ENCODE results near the gene FGR. TPM values are rescaled to one million over a fixed set of nuclear protein-coding genes. Genes with fewer than 3 reads are reported as not detected.

The FGR gene
- total and polyA plus RNA-seq, 2 of the 13 experiments (the other 11 are each of a cell fraction or from before 2014, with no cell fraction given), result not detected

DNA sequence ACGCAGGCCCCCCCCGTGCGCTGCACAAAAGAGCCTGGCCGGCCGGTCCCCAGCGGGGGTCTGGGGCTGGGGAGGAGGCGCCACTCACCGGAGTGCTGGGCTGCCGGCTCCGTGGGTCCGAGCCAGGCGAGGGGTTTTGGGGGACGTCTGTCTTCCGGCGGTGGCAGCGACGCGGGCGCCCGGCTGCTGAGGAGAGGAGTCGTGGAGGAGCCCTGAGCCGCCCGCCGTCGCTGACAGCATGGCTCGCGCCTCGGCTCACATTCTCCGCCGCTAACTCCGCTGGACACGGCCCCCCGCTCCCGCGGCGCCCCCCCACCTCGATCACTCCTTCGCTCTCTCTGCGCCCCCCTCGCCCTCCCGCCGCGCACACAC is 31.7 kb downstream of the FGR start (continued):
- peak; percentile 48; the same call in 1 of the 2 replicates for TF ChIP-seq KDM2A (CRISPR knock-in tag; IDR thresholded peaks at IDR 0.05; ENCODE audit: borderline replicate concordance, low read depth)
- TF ChIP-seq NFE2 (CRISPR knock-in tag; IDR thresholded peaks at IDR 0.05), result no peak
- no peak for TF ChIP-seq ZNF143 (CRISPR knock-in tag; IDR thresholded peaks at IDR 0.05)
- TF ChIP-seq, protein P1, sequence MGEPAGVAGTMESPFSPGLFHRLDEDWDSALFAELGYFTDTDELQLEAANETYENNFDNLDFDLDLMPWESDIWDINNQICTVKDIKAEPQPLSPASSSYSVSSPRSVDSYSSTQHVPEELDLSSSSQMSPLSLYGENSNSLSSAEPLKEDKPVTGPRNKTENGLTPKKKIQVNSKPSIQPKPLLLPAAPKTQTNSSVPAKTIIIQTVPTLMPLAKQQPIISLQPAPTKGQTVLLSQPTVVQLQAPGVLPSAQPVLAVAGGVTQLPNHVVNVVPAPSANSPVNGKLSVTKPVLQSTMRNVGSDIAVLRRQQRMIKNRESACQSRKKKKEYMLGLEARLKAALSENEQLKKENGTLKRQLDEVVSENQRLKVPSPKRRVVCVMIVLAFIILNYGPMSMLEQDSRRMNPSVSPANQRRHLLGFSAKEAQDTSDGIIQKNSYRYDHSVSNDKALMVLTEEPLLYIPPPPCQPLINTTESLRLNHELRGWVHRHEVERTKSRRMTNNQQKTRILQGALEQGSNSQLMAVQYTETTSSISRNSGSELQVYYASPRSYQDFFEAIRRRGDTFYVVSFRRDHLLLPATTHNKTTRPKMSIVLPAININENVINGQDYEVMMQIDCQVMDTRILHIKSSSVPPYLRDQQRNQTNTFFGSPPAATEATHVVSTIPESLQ (CRISPR knock-in tag; conservative IDR thresholded peaks at IDR 0.05), result no peak
- TF ChIP-seq SALL1 (CRISPR knock-in tag; IDR thresholded peaks at IDR 0.05), result peak; percentile 47
- TF ChIP-seq PATZ1 (CRISPR knock-in tag; IDR thresholded peaks at IDR 0.05), result peak; percentile 58; the same call in 1 of the 2 replicates
- no peak for TF ChIP-seq MEF2D (CRISPR knock-in tag; IDR thresholded peaks at IDR 0.05)
- TF ChIP-seq, protein P2, sequence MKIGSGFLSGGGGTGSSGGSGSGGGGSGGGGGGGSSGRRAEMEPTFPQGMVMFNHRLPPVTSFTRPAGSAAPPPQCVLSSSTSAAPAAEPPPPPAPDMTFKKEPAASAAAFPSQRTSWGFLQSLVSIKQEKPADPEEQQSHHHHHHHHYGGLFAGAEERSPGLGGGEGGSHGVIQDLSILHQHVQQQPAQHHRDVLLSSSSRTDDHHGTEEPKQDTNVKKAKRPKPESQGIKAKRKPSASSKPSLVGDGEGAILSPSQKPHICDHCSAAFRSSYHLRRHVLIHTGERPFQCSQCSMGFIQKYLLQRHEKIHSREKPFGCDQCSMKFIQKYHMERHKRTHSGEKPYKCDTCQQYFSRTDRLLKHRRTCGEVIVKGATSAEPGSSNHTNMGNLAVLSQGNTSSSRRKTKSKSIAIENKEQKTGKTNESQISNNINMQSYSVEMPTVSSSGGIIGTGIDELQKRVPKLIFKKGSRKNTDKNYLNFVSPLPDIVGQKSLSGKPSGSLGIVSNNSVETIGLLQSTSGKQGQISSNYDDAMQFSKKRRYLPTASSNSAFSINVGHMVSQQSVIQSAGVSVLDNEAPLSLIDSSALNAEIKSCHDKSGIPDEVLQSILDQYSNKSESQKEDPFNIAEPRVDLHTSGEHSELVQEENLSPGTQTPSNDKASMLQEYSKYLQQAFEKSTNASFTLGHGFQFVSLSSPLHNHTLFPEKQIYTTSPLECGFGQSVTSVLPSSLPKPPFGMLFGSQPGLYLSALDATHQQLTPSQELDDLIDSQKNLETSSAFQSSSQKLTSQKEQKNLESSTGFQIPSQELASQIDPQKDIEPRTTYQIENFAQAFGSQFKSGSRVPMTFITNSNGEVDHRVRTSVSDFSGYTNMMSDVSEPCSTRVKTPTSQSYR (CRISPR knock-in tag; IDR thresholded peaks at IDR 0.05; ENCODE audit: borderline replicate concordance), result no peak
- TF ChIP-seq ZNF615 (CRISPR knock-in tag; IDR thresholded peaks at IDR 0.05; ENCODE audit: borderline replicate concordance), result no peak
- no peak for TF ChIP-seq USF2 (IDR thresholded peaks at IDR 0.05; ENCODE audit: low read depth, low read length)
- TF ChIP-seq USF2 (CRISPR knock-in tag; IDR thresholded peaks at IDR 0.05; ENCODE audit: borderline replicate concordance), result no peak
- TF ChIP-seq SRSF9 (IDR thresholded peaks at IDR 0.05; ENCODE audit: borderline replicate concordance, insufficient read depth, low read depth, low read length, poor library complexity, severe bottlenecking), result no peak
- no peak for TF ChIP-seq ZNF737 (CRISPR knock-in tag; IDR thresholded peaks at IDR 0.05; ENCODE audit: borderline replicate concordance)
- TF ChIP-seq BRCA1 (CRISPR knock-in tag; IDR thresholded peaks at IDR 0.05), result no peak
- no peak for TF ChIP-seq HNF4G (IDR thresholded peaks at IDR 0.05; ENCODE audit: borderline replicate concordance, low read depth, low read length)
- no peak for TF ChIP-seq HNF4G (CRISPR knock-in tag; IDR thresholded peaks at IDR 0.05; ENCODE audit: borderline replicate concordance, low read depth)
- TF ChIP-seq ZMYM3 (CRISPR knock-in tag; IDR thresholded peaks at IDR 0.05), result no peak
- no peak for TF ChIP-seq PHF8 (CRISPR knock-in tag; IDR thresholded peaks at IDR 0.05)
- no peak for TF ChIP-seq BATF2 (CRISPR knock-in tag; IDR thresholded peaks at IDR 0.05)
- TF ChIP-seq, protein P3, sequence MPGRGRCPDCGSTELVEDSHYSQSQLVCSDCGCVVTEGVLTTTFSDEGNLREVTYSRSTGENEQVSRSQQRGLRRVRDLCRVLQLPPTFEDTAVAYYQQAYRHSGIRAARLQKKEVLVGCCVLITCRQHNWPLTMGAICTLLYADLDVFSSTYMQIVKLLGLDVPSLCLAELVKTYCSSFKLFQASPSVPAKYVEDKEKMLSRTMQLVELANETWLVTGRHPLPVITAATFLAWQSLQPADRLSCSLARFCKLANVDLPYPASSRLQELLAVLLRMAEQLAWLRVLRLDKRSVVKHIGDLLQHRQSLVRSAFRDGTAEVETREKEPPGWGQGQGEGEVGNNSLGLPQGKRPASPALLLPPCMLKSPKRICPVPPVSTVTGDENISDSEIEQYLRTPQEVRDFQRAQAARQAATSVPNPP (CRISPR knock-in tag; IDR thresholded peaks at IDR 0.05), result no peak
